K562 (cell line): Measurements from ENCODE around the gene TCF23. TPM values are rescaled to one million over a fixed set of nuclear protein-coding genes. Genes with fewer than 3 reads are reported as not detected.

ENCODE experiments used
- ATAC-seq: fragments of 200-7000 bp; cut with Tn5 transposase; 3 replicates; pipeline ENCODE4 v1.9.1; 2020; ENCODE audit warnings: moderate library complexity
- BruUV-seq: library from RNA; stranded (reverse); fragments of 400-500 nt; replicated peaks from 2 replicates; lab custom pipeline; 2021; lab: Mats Ljungman, UMichigan
- CTCF ChIA-PET: fragments of 300-600 bp; formaldehyde crosslinking; extraction: SDS; loops from one replicate; lab custom pipeline; 2021; ENCODE audit warnings: low intra/inter-chr PET ratio; lab: Yijun Ruan, JAX
- POLR2A ChIA-PET: fragments of 300-600, 350-650 bp; sonication (Branson Sonifier 250); formaldehyde crosslinking; extraction: SDS; loops from one replicate; lab custom pipeline; 2021; ENCODE audit warnings: antibody characterized with exemption, inconsistent platforms; lab: Yijun Ruan, JAX
- DNase-seq, 4 experiments: peaks; one replicate each; pipeline versions ENCODE4 v3.0.0 to v3.0.0-alpha.2; 2011 to 2018; ENCODE audit warnings: low spot score in 3 of 4, mixed read lengths in 3 of 4; ENCODE audit errors: extremely low read depth in 1 of 4
- FAIRE-seq: peaks from 2 replicates; lab custom pipeline; 2011; peaks lifted over from hg19 to GRCh38; lab: Jason Lieb, UNC
- H2AFZ ChIP-seq: 2 replicates; pipeline ENCODE4 v1.6.0; 2011; ENCODE audit warnings: low read depth, low read length, control low read depth, inconsistent platforms
- H3K27ac ChIP-seq: fragments of 200-600 bp; 3 replicates; pipeline ENCODE4 v1.8.0; 2011; ENCODE audit warnings: low read depth, mild to moderate bottlenecking, control low read depth, inconsistent platforms, low read length, moderate library complexity, mixed read lengths; ENCODE audit errors: extremely low read depth
- H3K27me3 ChIP-seq, 2 experiments: fragments of 300-600 bp in 1 of 2; 2 replicates in 1 of 2; 3 replicates in 1 of 2; pipeline versions ENCODE4 v1.6.0 to v1.8.0; 2011; ENCODE audit warnings: inconsistent platforms in 2 of 2, low read length in 2 of 2, mild to moderate bottlenecking in 1 of 2, mixed read lengths in 1 of 2, moderate library complexity in 1 of 2; ENCODE audit not compliant: control insufficient read depth in 2 of 2, insufficient read depth in 2 of 2
- H3K36me3 ChIP-seq: fragments of 300-600 bp; 3 replicates; pipeline ENCODE4 v1.8.0; 2011; ENCODE audit warnings: mild to moderate bottlenecking, low read length, inconsistent platforms; ENCODE audit not compliant: control insufficient read depth, insufficient read depth
- H3K4me1 ChIP-seq, 2 experiments: fragments of 200-600 bp in 1 of 2; replicated peaks in 1 of 2; 2 replicates in 1 of 2; 3 replicates in 1 of 2; pipeline versions ENCODE4 v1.5.1 to v1.8.0; 2011; ENCODE audit warnings: inconsistent platforms in 2 of 2, low read length in 2 of 2, mild to moderate bottlenecking in 1 of 2, mixed read lengths in 1 of 2, moderate library complexity in 1 of 2; ENCODE audit not compliant: control insufficient read depth in 2 of 2, insufficient read depth in 2 of 2
- H3K4me2 ChIP-seq: 2 replicates; pipeline ENCODE4 v1.6.1; 2011; ENCODE audit warnings: low read length, control low read depth, inconsistent platforms, mixed read lengths; ENCODE audit not compliant: insufficient read depth
- H3K4me3 ChIP-seq: fragments of 200-600 bp; sonication (generic), shearing (Covaris generic); 2 replicates; pipeline ENCODE4 v1.5.1; 2016; ENCODE audit warnings: control low read depth, inconsistent platforms
- H3K79me2 ChIP-seq: fragments of 200-600 bp; 3 replicates; pipeline ENCODE4 v1.8.0; 2011; ENCODE audit warnings: low read length, inconsistent platforms; ENCODE audit not compliant: control insufficient read depth, insufficient read depth
- H3K9ac ChIP-seq, 2 experiments: 2 replicates each; pipeline versions ENCODE4 v1.6.0 to v1.6.1; 2011; ENCODE audit warnings: low read depth in 2 of 2, low read length in 2 of 2, control low read depth in 1 of 2, inconsistent platforms in 1 of 2, mild to moderate bottlenecking in 1 of 2, mixed read lengths in 1 of 2; ENCODE audit not compliant: insufficient read depth in 1 of 2
- H3K9me1 ChIP-seq: one replicate; pipeline ENCODE4 v1.6.0; 2011; ENCODE audit warnings: inconsistent platforms, mild to moderate bottlenecking, low read length, moderate library complexity; ENCODE audit not compliant: control insufficient read depth, insufficient read depth
- H3K9me3 ChIP-seq: replicated peaks from 2 replicates; pipeline ENCODE4 v1.5.1; 2011; ENCODE audit warnings: low read depth, low read length, inconsistent platforms; ENCODE audit not compliant: control insufficient read depth, insufficient read depth
- H4K20me1 ChIP-seq: replicated peaks from 2 replicates; pipeline ENCODE4 v1.6.1; 2011; ENCODE audit warnings: low read length, inconsistent platforms, mixed read lengths; ENCODE audit not compliant: control insufficient read depth, insufficient read depth
- BMI1 ChIP-seq: fragments of 150-350 bp; IDR thresholded peaks from 2 replicates; pipeline ENCODE4 v1.6.1; 2014; ENCODE audit warnings: low read length
- CEBPB ChIP-seq: fragments of 450-650 bp; IDR thresholded peaks from 2 replicates; pipeline ENCODE4 v1.6.1; 2016; ENCODE audit warnings: missing genetic modification characterization, missing compliant biosample characterization
- CEBPG ChIP-seq, 3 experiments: fragments of 200-800 bp in 1 of 3; sonication (Bioruptor generic) in 1 of 3; sonication (generic) in 1 of 3; formaldehyde crosslinking in 1 of 3; IDR thresholded peaks in 2 of 3; conservative IDR thresholded peaks in 1 of 3; 2 replicates each; pipeline versions ENCODE4 v1.6.1 to v1.8.0; 2016 to 2022; ENCODE audit warnings: missing compliant biosample characterization in 2 of 3, missing genetic modification characterization in 2 of 3, mild to moderate bottlenecking in 1 of 3, missing genetic modification reagents in 1 of 3
- CHD4 ChIP-seq: fragments of 200-600 bp; sonication (generic); IDR thresholded peaks from 3 replicates; pipeline ENCODE4 v1.6.1; 2012; ENCODE audit warnings: low read depth, mild to moderate bottlenecking, mixed read lengths, low read length, inconsistent platforms; ENCODE audit not compliant: insufficient read depth, insufficient replicate concordance, poor library complexity, severe bottlenecking
- DLX4 ChIP-seq: fragments of 250-450 bp; sonication (Bioruptor Pico); IDR thresholded peaks from 2 replicates; pipeline ENCODE4 v1.6.1; 2021; ENCODE audit warnings: mild to moderate bottlenecking
- NFRKB ChIP-seq: fragments of 450-650 bp; IDR thresholded peaks from 2 replicates; pipeline ENCODE4 v1.6.1; 2016; ENCODE audit warnings: low read depth
- RCOR1 ChIP-seq, 2 experiments: IDR thresholded peaks; 2 replicates each; pipeline ENCODE4 v1.6.1; 2012; ENCODE audit warnings: low read depth in 2 of 2, low read length in 2 of 2, borderline replicate concordance in 1 of 2, improper control_type of control experiment in 1 of 2
- SMARCB1 ChIP-seq: IDR thresholded peaks from 2 replicates; pipeline ENCODE4 v1.6.1; 2011; ENCODE audit warnings: improper control_type of control experiment, low read depth; ENCODE audit not compliant: insufficient read length
- THRAP3 ChIP-seq: fragments of 450-650 bp; IDR thresholded peaks from 2 replicates; pipeline ENCODE4 v1.6.1; 2016; ENCODE audit warnings: mild to moderate bottlenecking, inconsistent platforms, borderline replicate concordance
- ZBTB11 ChIP-seq, 3 experiments: fragments of 200-800 bp in 1 of 3; fragments of 250-450 bp in 1 of 3; fragments of 450-650 bp in 1 of 3; sonication (Bioruptor Pico) in 1 of 3; sonication (Bioruptor generic) in 1 of 3; formaldehyde crosslinking in 1 of 3; IDR thresholded peaks; 2 replicates each; pipeline versions ENCODE4 v1.6.1 to v1.8.0; 2016 to 2022; ENCODE audit warnings: mild to moderate bottlenecking in 2 of 3, missing genetic modification characterization in 2 of 3, missing compliant biosample characterization in 1 of 3, moderate library complexity in 1 of 3
- ZNF398 ChIP-seq: fragments of 250-450 bp; sonication (Bioruptor Pico); IDR thresholded peaks from 2 replicates; pipeline ENCODE4 v1.8.0; 2021; ENCODE audit warnings: moderate library complexity, mild to moderate bottlenecking, inconsistent platforms
- WGBS: fragments of 100-300 bp; shearing (Covaris generic); methylation state at CpG from one replicate; pipeline ENCODE4 v1.1.6; 2016; ENCODE audit warnings: low coverage, mixed read lengths; ENCODE audit not compliant: insufficient coverage; ENCODE audit errors: missing lambda C conversion rate; 5-methylcytosine and 5-hydroxymethylcytosine counted together
- in situ Hi-C: fragments of 300-500 bp; cut with MboI; formaldehyde crosslinking; loops from 4 replicates; pipeline ENCODE4 v1.15.0; 2018; ENCODE audit warnings: inconsistent platforms, mixed read lengths
- intact Hi-C: fragments of 100-400 bp; cut with micrococcal nuclease; formaldehyde crosslinking; loops from 2 replicates; pipeline ENCODE4 v1.14.2; 2022
- polyA plus RNA-seq, 8 experiments: library from polyadenylated mRNA; depleted of rRNA in 4 of 8; stranded (reverse) in 5 of 8; unstranded in 3 of 8; fragments of >200 nt; fragmentation: Nextera tagmentation in 2 of 8; fragmentation: Illumina TruSeq in 1 of 8; extraction: Ambion mirVana in 2 of 8; extraction: Trizol in 1 of 8; gene quantifications; 2 replicates each; pipeline versions ENCODE4 v1.2.1 to v1.2.3, GENCODE V29; 2011 to 2014; ENCODE audit warnings: inconsistent platforms in 1 of 8, missing spikeins in 1 of 8
- total RNA-seq, 7 experiments: library from RNA; depleted of rRNA in 6 of 7; stranded (reverse); fragments of >200 nt in 6 of 7; fragmentation: Illumina TruSeq in 2 of 7; extraction: Trizol in 2 of 7; gene quantifications; 2 replicates each; pipeline versions ENCODE4 v1.2.1 to v1.2.3, GENCODE V29; 2011 to 2021; ENCODE audit warnings: low replicate concordance in 1 of 7

Gene TCF23
- total and polyA plus RNA-seq, 9 of the 15 experiments (the other 6 are each of a cell fraction or from before 2014, with no cell fraction given) = 0.07 TPM; not detected in 8

- in situ Hi-C loops = no loop called here
- H2AFZ ChIP-seq = no peak overlapping the region
Measured at GRCh38 chr2:27171351-27171848, 22.6 kb downstream of the TCF23 start.

More at GRCh38 chr2:27171351-27171848, 22.6 kb downstream of the TCF23 start:
- no peak for DNase-seq
- Histone ChIP-seq H3K9me3 (no peaks in the 10 kb centered on the region), H3K27ac (no peak overlapping the region), H3K9ac (no peak overlapping the region), H3K36me3 (no peaks in the 10 kb centered on the region), H3K4me3 (no peak overlapping the region), H4K20me1 (no peaks in the 10 kb centered on the region), H3K4me1 (peaks cover 8 to 9% of the 10 kb centered on the region in 2 experiments; a peak in 3 of 5 replicates), H3K27me3 (peaks cover 13 to 37% of the 10 kb centered on the region in 2 experiments; a peak in 4 of 5 replicates), H3K4me2 (no peak overlapping the region), H3K79me2 (no peaks in the 10 kb centered on the region), H3K9me1 (no peaks in the 10 kb centered on the region)
- no peak for TF ChIP-seq ZNF398
- TF ChIP-seq SMARCB1 = no peak
- no peak for TF ChIP-seq THRAP3
- no peak for TF ChIP-seq DLX4 (CRISPR knock-in tag)
- no peak for TF ChIP-seq BMI1
- no peak for TF ChIP-seq RCOR1 (IDR thresholded peaks at IDR 0.05; ENCODE audit: borderline replicate concordance in 1 of 2, low read depth in 2 of 2, low read length in 2 of 2)
- no peak for TF ChIP-seq CHD4
- no peak for TF ChIP-seq NFRKB
- no peak for TF ChIP-seq ZBTB11 (CRISPR knock-in tag; IDR thresholded peaks at IDR 0.05)
- no peak for TF ChIP-seq CEBPG (CRISPR knock-in tag; IDR thresholded peaks at IDR 0.05)
- 0 out of 4 replicates have a peak, but pooled peaks of 1 of the 2 experiments have one; percentile 25 for TF ChIP-seq CEBPG (tag; conservative IDR thresholded peaks at IDR 0.05 in 1 of 2, IDR thresholded peaks at IDR 0.05 in 1 of 2)
- TF ChIP-seq CEBPB (tag) = peak; percentile 62
- ChIA-PET POLR2A (no interaction called here), CTCF (no interaction called here)
- BruUV-seq = no TSS peak
- no peak for FAIRE-seq
- 3% methylated on average over 8 of the region's 8 CpGs for WGBS
- no peak for ATAC-seq
- intact Hi-C loops = loop anchor here (2.0 kb wide), 1 partner anchor 19 kb away; no protein-coding TSS in a partner anchor
